HG03095 (cell line): ENCODE results near the gene FAAP100.

Experiments used
- ATAC-seq: cut with Tn5 transposase; IDR thresholded peaks from one replicate; pipeline ENCODE4 v1.9.1; 2021; ENCODE audit warnings: moderate library complexity; ENCODE audit not compliant: unreplicated experiment

The FAAP100 gene

GRCh38 chr17:81492202-81492601 is 60.0 kb downstream of the FAAP100 start:
- ATAC-seq, result no peak

- no peak for ATAC-seq
Measured at GRCh38 chr17:81491761-81492160, 60.4 kb downstream of the FAAP100 start.

GRCh38 chr17:81491181-81491581 is 61.0 kb downstream of the FAAP100 start:
- no peak for ATAC-seq

- no peak for ATAC-seq
Measured at GRCh38 chr17:81489998-81490992, 61.9 kb downstream of the FAAP100 start.
